HL-60 (cell line): ENCODE results near the gene ENTPD6.
A peak's percentile ranks its signal among the peaks of the same experiment; 100 is the strongest.

Experiments
- DNase-seq, 2 experiments: peaks; one replicate each; pipeline ENCODE4 v3.0.0-alpha.2; 2010 to 2020; ENCODE audit warnings: low read depth in 1 of 2, low spot score in 1 of 2
- H3K27ac ChIP-seq: fragments of 250-450 bp; sonication (Bioruptor Pico); replicated peaks from 2 replicates; pipeline ENCODE4 v1.5.1; 2020; ENCODE audit warnings: mild to moderate bottlenecking, moderate library complexity
- H3K27me3 ChIP-seq: fragments of 250-450 bp; sonication (Bioruptor Pico); 2 replicates; pipeline ENCODE4 v1.5.1; 2021; ENCODE audit warnings: mild to moderate bottlenecking, moderate library complexity; ENCODE audit not compliant: insufficient read depth, poor library complexity, severe bottlenecking
- H3K4me3 ChIP-seq: replicated peaks from 2 replicates; pipeline ENCODE4 v1.5.1; 2011; ENCODE audit warnings: mild to moderate bottlenecking, control low read depth, low read length; ENCODE audit not compliant: insufficient read depth
- GABPA ChIP-seq: IDR thresholded peaks from 2 replicates; pipeline ENCODE4 v1.6.1; 2012; ENCODE audit warnings: low read depth
- POLR2AphosphoS5 ChIP-seq: IDR thresholded peaks from 2 replicates; pipeline ENCODE4 v1.6.1; 2012; ENCODE audit warnings: low read depth
- SPI1 ChIP-seq: IDR thresholded peaks from 2 replicates; pipeline ENCODE4 v1.6.1; 2012; ENCODE audit warnings: low read depth, mild to moderate bottlenecking, borderline replicate concordance
- TF ChIP-seq, protein P1 (sequence below): IDR thresholded peaks from 2 replicates; pipeline ENCODE4 v1.6.1; 2012; ENCODE audit warnings: low read depth; ENCODE audit not compliant: insufficient replicate concordance
- TF ChIP-seq, protein P2 (sequence below): IDR thresholded peaks from one replicate; pipeline ENCODE4 v1.5.1; 2011; ENCODE audit warnings: low read length, control low read depth, inconsistent platforms; ENCODE audit not compliant: insufficient read depth

Gene ENTPD6

DNA sequence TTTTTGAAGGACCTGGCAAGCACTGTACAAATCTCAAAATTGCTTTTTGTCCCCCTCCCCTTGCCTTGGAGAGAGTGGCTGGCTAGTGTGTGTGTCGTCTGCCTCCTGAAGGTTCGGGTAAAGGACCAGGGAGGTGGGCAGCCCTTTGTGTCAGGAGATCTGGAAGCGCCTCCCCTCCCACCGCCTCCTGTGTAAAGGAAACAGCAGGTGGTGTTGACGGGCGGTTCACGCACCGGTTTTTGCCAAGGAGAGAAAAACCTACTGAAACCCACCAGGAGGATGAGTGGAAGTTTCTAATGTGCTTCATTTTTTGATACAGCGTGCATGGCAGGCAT lies 1.2 kb downstream of the ENTPD6 start:
- no peaks in the 10 kb centered on the region for H3K27me3 ChIP-seq
- TF ChIP-seq GABPA (no peak), POLR2AphosphoS5 (no peak), SPI1 (no peak)
- TF ChIP-seq, protein P1, sequence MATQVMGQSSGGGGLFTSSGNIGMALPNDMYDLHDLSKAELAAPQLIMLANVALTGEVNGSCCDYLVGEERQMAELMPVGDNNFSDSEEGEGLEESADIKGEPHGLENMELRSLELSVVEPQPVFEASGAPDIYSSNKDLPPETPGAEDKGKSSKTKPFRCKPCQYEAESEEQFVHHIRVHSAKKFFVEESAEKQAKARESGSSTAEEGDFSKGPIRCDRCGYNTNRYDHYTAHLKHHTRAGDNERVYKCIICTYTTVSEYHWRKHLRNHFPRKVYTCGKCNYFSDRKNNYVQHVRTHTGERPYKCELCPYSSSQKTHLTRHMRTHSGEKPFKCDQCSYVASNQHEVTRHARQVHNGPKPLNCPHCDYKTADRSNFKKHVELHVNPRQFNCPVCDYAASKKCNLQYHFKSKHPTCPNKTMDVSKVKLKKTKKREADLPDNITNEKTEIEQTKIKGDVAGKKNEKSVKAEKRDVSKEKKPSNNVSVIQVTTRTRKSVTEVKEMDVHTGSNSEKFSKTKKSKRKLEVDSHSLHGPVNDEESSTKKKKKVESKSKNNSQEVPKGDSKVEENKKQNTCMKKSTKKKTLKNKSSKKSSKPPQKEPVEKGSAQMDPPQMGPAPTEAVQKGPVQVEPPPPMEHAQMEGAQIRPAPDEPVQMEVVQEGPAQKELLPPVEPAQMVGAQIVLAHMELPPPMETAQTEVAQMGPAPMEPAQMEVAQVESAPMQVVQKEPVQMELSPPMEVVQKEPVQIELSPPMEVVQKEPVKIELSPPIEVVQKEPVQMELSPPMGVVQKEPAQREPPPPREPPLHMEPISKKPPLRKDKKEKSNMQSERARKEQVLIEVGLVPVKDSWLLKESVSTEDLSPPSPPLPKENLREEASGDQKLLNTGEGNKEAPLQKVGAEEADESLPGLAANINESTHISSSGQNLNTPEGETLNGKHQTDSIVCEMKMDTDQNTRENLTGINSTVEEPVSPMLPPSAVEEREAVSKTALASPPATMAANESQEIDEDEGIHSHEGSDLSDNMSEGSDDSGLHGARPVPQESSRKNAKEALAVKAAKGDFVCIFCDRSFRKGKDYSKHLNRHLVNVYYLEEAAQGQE, result no peak
- TF ChIP-seq, protein P2, sequence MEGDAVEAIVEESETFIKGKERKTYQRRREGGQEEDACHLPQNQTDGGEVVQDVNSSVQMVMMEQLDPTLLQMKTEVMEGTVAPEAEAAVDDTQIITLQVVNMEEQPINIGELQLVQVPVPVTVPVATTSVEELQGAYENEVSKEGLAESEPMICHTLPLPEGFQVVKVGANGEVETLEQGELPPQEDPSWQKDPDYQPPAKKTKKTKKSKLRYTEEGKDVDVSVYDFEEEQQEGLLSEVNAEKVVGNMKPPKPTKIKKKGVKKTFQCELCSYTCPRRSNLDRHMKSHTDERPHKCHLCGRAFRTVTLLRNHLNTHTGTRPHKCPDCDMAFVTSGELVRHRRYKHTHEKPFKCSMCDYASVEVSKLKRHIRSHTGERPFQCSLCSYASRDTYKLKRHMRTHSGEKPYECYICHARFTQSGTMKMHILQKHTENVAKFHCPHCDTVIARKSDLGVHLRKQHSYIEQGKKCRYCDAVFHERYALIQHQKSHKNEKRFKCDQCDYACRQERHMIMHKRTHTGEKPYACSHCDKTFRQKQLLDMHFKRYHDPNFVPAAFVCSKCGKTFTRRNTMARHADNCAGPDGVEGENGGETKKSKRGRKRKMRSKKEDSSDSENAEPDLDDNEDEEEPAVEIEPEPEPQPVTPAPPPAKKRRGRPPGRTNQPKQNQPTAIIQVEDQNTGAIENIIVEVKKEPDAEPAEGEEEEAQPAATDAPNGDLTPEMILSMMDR, result no peak
- DNase-seq, result no peak

DNA sequence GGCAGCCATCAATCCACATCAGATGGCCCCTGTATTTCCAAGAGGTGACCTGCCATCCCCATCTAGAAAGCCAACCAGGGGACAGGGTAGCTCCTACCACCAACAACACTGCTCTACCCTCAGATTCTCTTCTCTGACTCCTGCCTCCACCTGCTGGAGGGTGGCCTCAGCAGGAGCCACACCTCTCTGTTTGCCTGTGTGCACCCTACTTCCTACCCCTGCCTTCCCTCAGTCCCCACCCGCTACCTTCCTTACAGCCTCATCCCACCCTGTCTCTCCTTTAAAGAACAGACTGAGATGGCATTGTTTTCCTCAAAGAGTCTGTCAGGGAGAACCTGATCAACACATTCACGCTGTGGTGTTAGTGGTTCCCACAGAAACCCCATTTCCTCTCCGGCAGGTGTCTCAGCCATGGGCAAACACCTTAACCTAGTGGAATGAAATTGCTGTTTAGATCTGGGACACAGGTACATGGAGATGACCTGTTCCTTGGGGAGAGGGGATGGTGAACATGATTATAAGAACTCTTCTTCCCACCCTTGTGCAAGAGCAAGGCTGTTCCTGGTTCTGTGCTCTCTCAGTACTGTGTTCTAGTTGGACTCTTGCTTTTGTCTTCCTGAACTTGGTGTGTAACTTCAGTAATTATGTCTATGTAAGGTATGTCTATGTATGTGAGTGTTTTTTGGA lies 1.8 kb downstream of the ENTPD6 start:
- H3K4me3 ChIP-seq, result no peak overlapping the region
- no peaks in the 10 kb centered on the region for H3K27me3 ChIP-seq
- no peak for DNase-seq
- no peak overlapping the region for H3K27ac ChIP-seq
- TF ChIP-seq, protein P2, result no peak
- TF ChIP-seq POLR2AphosphoS5 (no peak), GABPA (no peak), SPI1 (no peak)
- TF ChIP-seq, protein P1, result no peak

More for the DNA sequence above, 1.2 kb downstream of the ENTPD6 start:
- Histone ChIP-seq H3K4me3 (peak overlapping the region; percentile 93), H3K27ac (no peak overlapping the region)

DNA sequence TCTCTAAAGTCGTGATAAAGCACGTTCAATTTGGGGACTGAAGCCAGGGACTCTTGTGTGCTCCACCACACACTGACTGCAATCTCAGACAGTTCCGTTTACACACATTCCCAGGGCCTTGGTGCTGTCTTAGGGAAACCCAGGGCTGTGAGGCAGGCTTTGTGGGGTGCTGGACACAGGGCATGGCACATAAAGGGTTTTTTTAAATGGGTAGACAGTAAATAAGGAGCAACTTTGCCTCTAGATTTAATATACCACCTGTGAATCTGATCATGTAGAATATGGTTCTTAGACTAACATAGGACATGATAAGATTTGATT lies 2.3 kb downstream of the ENTPD6 start:
- H3K27me3 ChIP-seq, result no peaks in the 10 kb centered on the region
- no peak overlapping the region for H3K4me3 ChIP-seq
- no peak for DNase-seq
- H3K27ac ChIP-seq, result no peak overlapping the region
- no peak for TF ChIP-seq GABPA
- TF ChIP-seq, protein P2, result no peak
- TF ChIP-seq, protein P1, result no peak
- TF ChIP-seq SPI1, result no peak
- TF ChIP-seq POLR2AphosphoS5, result no peak
